ENCODE results near the gene HIF1A. TPM values are rescaled to one million over a fixed set of nuclear protein-coding genes. Genes with fewer than 3 reads are reported as not detected.
A peak's percentile ranks its signal among the peaks of the same experiment; 100 is the strongest.

HIF1A gene
- 185 and 299 TPM in 2 replicates for total RNA-seq (ENCODE audit: low replicate concordance)

GRCh38 chr14:61694830-61695694 lies at the start of gene HIF1A:
TSS of gene HIF1A (plus strand) at chr14:61695513. CDS start at chr14:61695805, 292 bp downstream.
- peak within 1 kb of the TSS; percentile 82 for H3K9ac ChIP-seq
- peaks cover 37% of the 10 kb centered on the region for H4K20me1 ChIP-seq (ENCODE audit: low read depth)
- TF ChIP-seq EZH2phosphoT487 (IDR thresholded peaks at IDR 0.05) = no peak
- TF ChIP-seq CTCF (IDR thresholded peaks at IDR 0.05) = peak; percentile 21
- Mint-ChIP-seq H3K27ac (peak within 1 kb of the TSS; percentile 98), H3K4me1 (peaks cover 35% of the 10 kb centered on the region), H3K36me3 (peaks cover 10% of the 10 kb centered on the region), H3K4me3 (peak within 1 kb of the TSS; percentile 96), H3K27me3 (ENCODE audit: insufficient read depth, low read depth) (no peaks in the 10 kb centered on the region), H3K9me3 (no peaks in the 10 kb centered on the region)
- H3K4me3 ChIP-seq = peak within 1 kb of the TSS; percentile 75
- H2AFZ ChIP-seq (replicated peaks) = peak within 1 kb of the TSS; percentile 78
- peaks cover 34% of the 10 kb centered on the region for H3F3A ChIP-seq (ENCODE audit: low read depth)
- peak within 1 kb of the TSS; percentile 98 for H3K4me2 ChIP-seq
- H3K79me2 ChIP-seq (ENCODE audit: low read depth) = peaks cover 47% of the 10 kb centered on the region
- H3K36me3 ChIP-seq = no peaks in the 10 kb centered on the region
- peaks cover 41% of the 10 kb centered on the region for H3K4me1 ChIP-seq
- H3K9me3 ChIP-seq (ENCODE audit: low read depth) = no peaks in the 10 kb centered on the region
- H3K27me3 ChIP-seq = no peaks in the 10 kb centered on the region
- peak within 1 kb of the TSS; percentile 96 for H3K27ac ChIP-seq
- peak; percentile 99 for DNase-seq (ENCODE audit: low spot score)

GRCh38 chr14:61646366-61647116 lies 48.8 kb upstream of the HIF1A start:
- Histone ChIP-seq H4K20me1 (ENCODE audit: low read depth) (no peaks in the 10 kb centered on the region), H3K4me1 (peaks cover 8% of the 10 kb centered on the region), H3K36me3 (no peaks in the 10 kb centered on the region), H3F3A (ENCODE audit: low read depth) (no peaks in the 10 kb centered on the region), H3K27me3 (no peaks in the 10 kb centered on the region), H3K9ac (no peak overlapping the region), H3K9me3 (ENCODE audit: low read depth) (no peaks in the 10 kb centered on the region), H2AFZ (replicated peaks) (no peak overlapping the region), H3K79me2 (ENCODE audit: low read depth) (no peaks in the 10 kb centered on the region), H3K4me2 (no peak overlapping the region), H3K27ac (no peak overlapping the region), H3K4me3 (no peak overlapping the region)
- Mint-ChIP-seq H3K27me3 (ENCODE audit: insufficient read depth, low read depth) (peaks cover 2% of the 10 kb centered on the region), H3K36me3 (no peaks in the 10 kb centered on the region), H3K4me3 (no peak overlapping the region), H3K27ac (no peak overlapping the region), H3K9me3 (no peaks in the 10 kb centered on the region), H3K4me1 (peaks cover 12% of the 10 kb centered on the region)
- DNase-seq (ENCODE audit: low spot score) = no peak
- TF ChIP-seq EZH2 (IDR thresholded peaks at IDR 0.05) (no peak), CTCF (IDR thresholded peaks at IDR 0.05) (no peak), EZH2phosphoT487 (IDR thresholded peaks at IDR 0.05) (no peak)

GRCh38 chr14:61647704-61648103 lies 47.6 kb upstream of the HIF1A start:
- peaks cover 8% of the 10 kb centered on the region for H3K4me1 ChIP-seq
- H4K20me1 ChIP-seq (ENCODE audit: low read depth) = no peaks in the 10 kb centered on the region
- no peaks in the 10 kb centered on the region for H3F3A ChIP-seq (ENCODE audit: low read depth)
- H3K4me2 ChIP-seq = no peak overlapping the region
- no peaks in the 10 kb centered on the region for H3K9me3 ChIP-seq (ENCODE audit: low read depth)
- DNase-seq (ENCODE audit: low spot score) = no peak
- Mint-ChIP-seq H3K4me1 (peaks cover 12% of the 10 kb centered on the region), H3K4me3 (no peak overlapping the region), H3K27ac (no peak overlapping the region), H3K9me3 (no peaks in the 10 kb centered on the region), H3K36me3 (no peaks in the 10 kb centered on the region), H3K27me3 (ENCODE audit: insufficient read depth, low read depth) (peaks cover 2% of the 10 kb centered on the region)
- TF ChIP-seq CTCF (IDR thresholded peaks at IDR 0.05) (no peak), EZH2phosphoT487 (IDR thresholded peaks at IDR 0.05) (no peak), EZH2 (IDR thresholded peaks at IDR 0.05) (no peak)
- no peak overlapping the region for H3K27ac ChIP-seq
- no peak overlapping the region for H3K4me3 ChIP-seq
- no peak overlapping the region for H2AFZ ChIP-seq (replicated peaks)
- H3K9ac ChIP-seq = no peak overlapping the region
- no peaks in the 10 kb centered on the region for H3K36me3 ChIP-seq
- H3K79me2 ChIP-seq (ENCODE audit: low read depth) = no peaks in the 10 kb centered on the region
- no peaks in the 10 kb centered on the region for H3K27me3 ChIP-seq

All from neural progenitor cell (in vitro differentiated cells).